ENCODE results near the gene NSMCE1. TPM values are rescaled to one million over a fixed set of nuclear protein-coding genes. Genes with fewer than 3 reads are reported as not detected.

Gene NSMCE1
- total RNA-seq, 3 donors from 2014 or later, result 39.3 to 50.1 (median 48.9) TPM

GRCh38 chr16:27182906-27183405 lies 85.6 kb downstream of the NSMCE1 start:
- Histone ChIP-seq H3K4me1 (ENCODE audit: low read depth) (no peaks in the 10 kb centered on the region), H3K4me3 (no peak overlapping the region), H3K36me3 (ENCODE audit: low read depth) (no peaks in the 10 kb centered on the region), H3K9me3 (no peaks in the 10 kb centered on the region)
- no peak for TF ChIP-seq CTCF (IDR thresholded peaks at IDR 0.05)
- no peak for ATAC-seq
- intact Hi-C loops (cut with DNase I, micrococcal nuclease), result no loop called here
- no peak for DNase-seq

- H3K4me1 ChIP-seq (ENCODE audit: low read depth), result no peaks in the 10 kb centered on the region
These were observed 87.4 kb downstream of the NSMCE1 start for GRCh38 chr16:27181019-27181790.

GRCh38 chr16:27179500-27180072 lies 89.0 kb downstream of the NSMCE1 start:
- TF ChIP-seq CTCF (IDR thresholded peaks at IDR 0.05), result peak; percentile 90
- H3K4me1 ChIP-seq (ENCODE audit: low read depth), result no peaks in the 10 kb centered on the region
- H3K4me3 ChIP-seq, result no peak overlapping the region
- DNase-seq, result peak; percentile 89 to 95 (median 92)
- intact Hi-C loops (cut with DNase I, micrococcal nuclease), result loop anchor here (5.0 kb wide), 2 partner anchors 188 to 278 kb away; no protein-coding TSS in a partner anchor
- H3K36me3 ChIP-seq (ENCODE audit: low read depth), result no peaks in the 10 kb centered on the region
- ATAC-seq, result peak; percentile 98
- H3K9me3 ChIP-seq, result no peaks in the 10 kb centered on the region

More at GRCh38 chr16:27181019-27181790, 87.4 kb downstream of the NSMCE1 start:
- Histone ChIP-seq H3K36me3 (ENCODE audit: low read depth) (no peaks in the 10 kb centered on the region), H3K4me3 (no peak overlapping the region), H3K9me3 (no peaks in the 10 kb centered on the region)
- ATAC-seq (peak; percentile 36), DNase-seq (no peak)
- intact Hi-C loops (cut with DNase I, micrococcal nuclease), result no loop called here
- TF ChIP-seq CTCF (IDR thresholded peaks at IDR 0.05), result no peak

GRCh38 chr16:27177031-27177774 lies 91.4 kb downstream of the NSMCE1 start:
- Histone ChIP-seq H3K4me1 (ENCODE audit: low read depth) (peaks cover 4% of the 10 kb centered on the region), H3K9me3 (no peaks in the 10 kb centered on the region), H3K36me3 (ENCODE audit: low read depth) (no peaks in the 10 kb centered on the region), H3K4me3 (no peak overlapping the region)
- no peak for TF ChIP-seq CTCF (IDR thresholded peaks at IDR 0.05)
- intact Hi-C loops (cut with DNase I, micrococcal nuclease), result loop anchor here (5.0 kb wide), 2 partner anchors 190 to 280 kb away; no protein-coding TSS in a partner anchor
- ATAC-seq (no peak), DNase-seq (no peak)

- Histone ChIP-seq H3K4me1 (ENCODE audit: low read depth) (peaks cover 4% of the 10 kb centered on the region), H3K4me3 (no peak overlapping the region), H3K9me3 (no peaks in the 10 kb centered on the region), H3K36me3 (ENCODE audit: low read depth) (no peaks in the 10 kb centered on the region)
- intact Hi-C loops (cut with DNase I, micrococcal nuclease), result loop anchor here (5.0 kb wide), 2 partner anchors 191 to 281 kb away; no protein-coding TSS in a partner anchor
- no peak for TF ChIP-seq CTCF (IDR thresholded peaks at IDR 0.05)
- ATAC-seq (no peak), DNase-seq (no peak)
These were observed 92.7 kb downstream of the NSMCE1 start for GRCh38 chr16:27175888-27176287.

Other genes starting within 250 kb of the NSMCE1 start
- not detected for gene C16orf82, start 201.8 kb downstream of the NSMCE1 start, total RNA-seq
- 10 to 100 TPM in 1 of 3 donors, 1 to 10 TPM in 2; 8.7 to 12.9 (median 8.9) TPM for gene KDM8, start 65.2 kb downstream of the NSMCE1 start, total RNA-seq
- 100 to 1,000 TPM; 131 to 207 (median 164) TPM for gene IL4R, start 45.2 kb upstream of the NSMCE1 start, total RNA-seq
- gene IL21R, start 133.4 kb upstream of the NSMCE1 start, total RNA-seq, result 1 to 10 TPM in 2 of 3 donors, under 1 TPM in 1; 0.47 to 1.4 (median 1.0) TPM